Measurements from ENCODE around the gene HIC1. TPM values are rescaled to one million over a fixed set of nuclear protein-coding genes. Genes with fewer than 3 reads are reported as not detected.

Gene HIC1
- total RNA-seq, 1 donor from 2014 or later = 33.1 TPM

- Histone ChIP-seq H3K27me3 (no peaks in the 10 kb centered on the region), H3K4me1 (peaks cover 58% of the 10 kb centered on the region), H3K27ac (no peak overlapping the region), H3K4me3 (no peak overlapping the region), H3K36me3 (no peaks in the 10 kb centered on the region), H3K9me3 (no peaks in the 10 kb centered on the region)
- no peak for TF ChIP-seq POLR2AphosphoS5 (IDR thresholded peaks at IDR 0.05; ENCODE audit: insufficient read depth in 1 of 2, low read depth in 1 of 2)
- no peak for TF ChIP-seq CTCF (IDR thresholded peaks at IDR 0.05)
- TF ChIP-seq POLR2A (IDR thresholded peaks at IDR 0.05) = no peak
- no peak for DNase-seq (ENCODE audit: extremely low spot score in 2 of 2)
- intact Hi-C loops (cut with DNase I) = no loop called here
Measured at GRCh38 chr17:2092253-2092652, 37.4 kb downstream of the HIC1 start.

- TF ChIP-seq CTCF (IDR thresholded peaks at IDR 0.05) (no peak), POLR2A (IDR thresholded peaks at IDR 0.05) (no peak), POLR2AphosphoS5 (IDR thresholded peaks at IDR 0.05; ENCODE audit: insufficient read depth in 1 of 2, low read depth in 1 of 2) (no peak)
- Histone ChIP-seq H3K27me3 (no peaks in the 10 kb centered on the region), H3K4me3 (no peak overlapping the region), H3K27ac (no peak overlapping the region), H3K9me3 (no peaks in the 10 kb centered on the region), H3K4me1 (peaks cover 47% of the 10 kb centered on the region), H3K36me3 (no peaks in the 10 kb centered on the region)
- intact Hi-C loops (cut with DNase I) = no loop called here
- no peak for DNase-seq (ENCODE audit: extremely low spot score in 2 of 2)
Measured at GRCh38 chr17:2093349-2093748, 38.4 kb downstream of the HIC1 start.

DNA sequence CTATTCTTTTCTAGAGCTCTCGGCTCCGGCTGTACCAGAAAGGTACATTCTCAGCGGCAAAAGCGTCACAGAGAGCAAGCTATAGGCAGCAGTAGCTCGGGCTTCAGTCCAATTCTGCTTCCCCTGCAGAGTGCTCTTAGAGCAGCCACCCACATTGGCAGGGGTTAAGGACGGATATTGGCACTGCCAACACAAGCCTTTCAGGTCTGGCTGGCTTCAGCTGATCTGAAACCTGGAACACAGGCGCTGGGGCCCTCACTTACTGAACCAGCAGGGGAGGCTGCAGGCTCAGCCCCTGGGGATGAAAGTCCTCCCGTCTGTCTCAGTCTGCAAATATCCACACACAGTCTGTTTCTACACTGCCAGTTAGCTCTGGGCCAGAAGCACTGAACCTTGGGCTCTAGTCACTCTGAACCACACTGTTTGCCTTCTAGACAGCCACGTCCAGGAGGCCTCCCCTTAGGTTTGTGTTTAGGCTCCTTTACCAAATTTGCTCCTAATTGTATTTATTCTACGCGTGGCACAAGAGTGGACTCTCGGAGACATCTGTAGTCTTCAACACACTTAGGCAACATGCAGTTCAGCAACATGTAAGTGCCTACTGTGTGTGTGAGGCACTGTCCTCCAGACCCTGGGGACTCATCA, 40.1 kb downstream of the HIC1 start:
- DNase-seq (ENCODE audit: extremely low spot score in 2 of 2) = no peak
- no peaks in the 10 kb centered on the region for H3K27me3 ChIP-seq
- TF ChIP-seq POLR2AphosphoS5 (IDR thresholded peaks at IDR 0.05; ENCODE audit: insufficient read depth in 1 of 2, low read depth in 1 of 2) = peak; percentile 20 to 36
- TF ChIP-seq POLR2A (IDR thresholded peaks at IDR 0.05) = no peak
- peak in 2 of 3 experiments; percentile 24 to 49 for TF ChIP-seq CTCF (IDR thresholded peaks at IDR 0.05)
- H3K36me3 ChIP-seq = no peaks in the 10 kb centered on the region
- H3K4me3 ChIP-seq = no peak overlapping the region
- H3K27ac ChIP-seq = peak overlapping the region; percentile 34
- intact Hi-C loops (cut with DNase I) = no loop called here
- H3K9me3 ChIP-seq = no peaks in the 10 kb centered on the region
- peaks cover 31% of the 10 kb centered on the region for H3K4me1 ChIP-seq

GRCh38 chr17:2095536-2095910, 40.6 kb downstream of the HIC1 start:
- Histone ChIP-seq H3K27me3 (no peaks in the 10 kb centered on the region), H3K9me3 (no peaks in the 10 kb centered on the region), H3K4me3 (no peak overlapping the region), H3K36me3 (no peaks in the 10 kb centered on the region), H3K27ac (peak overlapping the region; percentile 34), H3K4me1 (peaks cover 25% of the 10 kb centered on the region)
- DNase-seq (ENCODE audit: extremely low spot score in 2 of 2) = no peak
- intact Hi-C loops (cut with DNase I) = no loop called here
- TF ChIP-seq POLR2AphosphoS5 (IDR thresholded peaks at IDR 0.05; ENCODE audit: insufficient read depth in 1 of 2, low read depth in 1 of 2) (no peak), CTCF (IDR thresholded peaks at IDR 0.05) (no peak), POLR2A (IDR thresholded peaks at IDR 0.05) (no peak)

DNA sequence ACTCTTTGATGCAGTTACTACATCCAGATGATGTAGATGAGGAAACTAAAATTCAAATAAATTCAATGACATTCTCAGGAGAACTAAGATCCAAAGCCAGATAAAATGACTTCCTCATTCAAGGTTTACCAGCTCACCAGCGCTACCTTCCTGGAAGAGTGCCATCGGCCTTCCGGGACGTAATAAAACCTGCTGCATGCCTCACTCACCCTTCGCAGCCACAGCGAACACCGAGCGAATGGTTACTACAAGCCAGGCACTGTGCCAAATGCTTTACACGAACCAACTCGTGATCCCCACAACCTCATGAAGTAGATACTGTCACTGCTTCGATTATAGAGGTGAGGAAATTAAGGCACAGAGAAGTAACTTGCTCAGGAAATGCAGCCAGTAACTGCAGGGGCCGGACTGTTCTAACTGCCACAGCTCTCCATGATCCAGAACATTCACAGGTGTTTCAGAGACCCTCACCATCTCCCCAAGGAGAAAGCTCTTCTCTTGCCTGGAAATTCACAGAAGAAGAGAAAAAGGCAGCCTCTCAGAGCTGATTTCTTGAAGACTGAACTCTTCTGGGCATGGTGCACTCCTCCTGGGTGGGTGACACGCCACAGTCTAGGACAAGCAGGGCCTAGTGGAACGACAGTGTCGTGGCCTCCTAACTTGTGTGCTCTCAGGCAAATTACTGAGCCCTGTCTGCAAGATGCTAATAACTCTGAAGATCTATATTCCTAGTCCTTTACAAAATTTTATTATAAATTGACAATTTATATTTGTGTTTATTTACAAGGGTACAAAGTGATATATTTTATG, 46.8 kb downstream of the HIC1 start:
- DNase-seq (ENCODE audit: extremely low spot score in 2 of 2) = no peak
- Histone ChIP-seq H3K36me3 (no peaks in the 10 kb centered on the region), H3K27ac (no peak overlapping the region), H3K4me3 (no peak overlapping the region), H3K4me1 (peaks cover 18% of the 10 kb centered on the region), H3K27me3 (no peaks in the 10 kb centered on the region), H3K9me3 (no peaks in the 10 kb centered on the region)
- intact Hi-C loops (cut with DNase I) = no loop called here
- TF ChIP-seq POLR2AphosphoS5 (IDR thresholded peaks at IDR 0.05; ENCODE audit: insufficient read depth in 1 of 2, low read depth in 1 of 2) (no peak), POLR2A (IDR thresholded peaks at IDR 0.05) (no peak), CTCF (IDR thresholded peaks at IDR 0.05) (no peak)
